HG03469 (cell line): Measurements from ENCODE around the gene PWWP2B.
A peak's percentile ranks its signal among the peaks of the same experiment; 100 is the strongest.

Source experiments
- ATAC-seq: cut with Tn5 transposase; IDR thresholded peaks from one replicate; pipeline ENCODE4 v1.9.1; 2021; ENCODE audit warnings: mild to moderate bottlenecking, moderate library complexity, moderate number of reproducible peaks; ENCODE audit not compliant: unreplicated experiment

PWWP2B gene

DNA sequence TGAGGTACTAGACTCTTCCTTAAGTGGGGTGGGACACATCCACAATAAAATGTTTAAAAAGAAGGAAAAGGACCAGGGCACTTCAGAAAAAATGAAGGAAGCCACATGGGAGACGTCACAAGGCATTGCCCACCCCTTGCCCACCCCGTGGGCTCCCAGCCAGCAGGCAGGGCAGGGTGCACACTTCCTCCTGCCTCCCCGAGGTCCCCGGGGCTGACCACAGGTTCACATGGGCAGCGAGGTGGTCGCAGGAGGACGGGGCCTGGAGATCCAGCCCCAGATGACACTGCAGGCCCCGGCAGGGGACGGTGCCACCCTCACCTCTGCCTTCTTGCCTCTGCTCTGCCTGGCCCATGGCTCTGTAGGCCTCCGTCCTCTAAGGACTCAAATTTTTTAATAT is 45.6 kb downstream of the PWWP2B start:
- ATAC-seq, result no peak

DNA sequence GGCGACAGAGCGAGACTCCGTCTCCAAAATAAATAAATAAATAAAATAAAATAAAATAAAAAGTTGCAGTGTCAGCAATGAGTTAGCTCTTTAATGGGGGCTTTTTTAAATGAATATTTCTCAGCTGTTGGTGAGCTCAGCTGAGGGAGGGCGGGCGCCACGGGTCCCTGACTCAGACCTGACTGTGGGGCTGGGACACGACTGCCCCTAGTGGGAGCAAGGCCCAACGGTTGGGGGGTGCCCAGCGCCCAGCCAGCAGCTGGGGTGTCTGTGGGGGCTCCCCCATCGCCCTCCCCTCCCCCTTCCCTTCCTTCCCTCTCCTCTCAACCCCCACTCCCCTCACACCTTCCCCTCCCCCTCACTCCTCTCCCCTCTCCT is 46.6 kb downstream of the PWWP2B start:
- no peak for ATAC-seq

DNA sequence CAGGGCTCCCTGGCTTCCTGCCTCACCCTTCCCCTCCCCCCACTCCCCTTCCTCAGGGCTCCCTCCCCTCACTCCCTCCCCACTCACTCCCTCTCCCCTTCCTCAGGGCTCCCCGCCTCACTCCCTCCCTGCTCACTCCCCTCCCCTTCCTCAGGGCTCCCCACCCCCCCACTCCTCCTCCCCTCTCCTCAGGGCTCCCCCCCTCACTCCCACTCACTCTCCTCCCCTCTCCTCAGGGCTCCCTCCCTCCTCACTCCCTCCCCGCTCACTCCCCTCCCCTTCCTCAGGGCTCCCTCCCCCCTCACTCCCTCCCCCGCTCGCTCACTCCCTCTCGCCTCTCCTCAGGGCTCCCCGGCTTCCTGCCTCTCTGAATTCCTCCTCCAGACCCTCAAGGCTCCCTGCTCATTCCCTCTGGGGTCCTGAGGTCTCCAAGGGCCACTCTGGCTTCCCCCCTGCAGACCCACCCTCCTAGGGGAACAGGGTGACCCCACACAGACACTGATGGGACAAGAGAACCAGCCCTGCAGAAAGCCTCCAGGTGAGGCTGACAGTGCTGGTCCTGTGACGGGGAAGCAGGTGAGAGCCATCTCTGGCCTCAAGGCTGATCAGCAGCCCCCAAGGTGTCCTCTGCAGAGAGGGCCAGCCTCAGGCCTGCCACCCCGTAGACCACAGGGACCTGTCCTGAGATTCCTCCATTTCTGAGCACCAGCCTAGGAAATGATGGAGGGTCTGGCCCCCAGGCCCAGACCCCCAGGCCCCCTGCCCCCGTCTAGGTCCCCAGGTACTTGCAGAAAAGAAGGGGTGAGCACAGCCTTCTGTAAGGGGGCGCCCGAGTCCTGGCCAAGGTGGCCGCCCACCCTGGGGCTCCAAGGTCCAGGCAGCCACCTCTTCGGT is 47.2 kb downstream of the PWWP2B start:
- no peak for ATAC-seq

DNA sequence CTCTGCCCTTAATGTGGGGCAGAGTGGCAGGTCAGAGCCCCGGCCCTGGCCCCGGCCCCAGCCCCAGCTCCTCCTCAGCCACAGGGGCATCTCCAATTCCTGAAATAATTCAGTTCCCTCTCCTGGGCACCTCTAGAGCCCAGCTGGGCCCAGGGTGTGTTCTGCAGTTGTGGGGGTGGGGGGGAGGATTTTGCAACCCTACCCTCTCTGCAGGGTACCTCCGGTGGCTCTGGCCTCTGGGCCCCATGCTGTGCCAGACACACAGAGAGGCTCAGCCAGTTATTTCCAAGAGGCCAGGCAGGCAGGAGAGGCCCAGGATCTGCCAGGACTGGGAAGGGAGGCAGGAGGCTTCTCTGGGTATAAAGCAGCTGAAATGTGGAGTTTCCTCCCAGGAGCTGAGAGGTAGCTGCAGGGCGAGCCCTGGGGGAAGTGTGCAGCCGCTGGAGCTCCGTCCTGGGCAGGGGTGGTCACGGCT is 47.9 kb downstream of the PWWP2B start:
- no peak for ATAC-seq

DNA sequence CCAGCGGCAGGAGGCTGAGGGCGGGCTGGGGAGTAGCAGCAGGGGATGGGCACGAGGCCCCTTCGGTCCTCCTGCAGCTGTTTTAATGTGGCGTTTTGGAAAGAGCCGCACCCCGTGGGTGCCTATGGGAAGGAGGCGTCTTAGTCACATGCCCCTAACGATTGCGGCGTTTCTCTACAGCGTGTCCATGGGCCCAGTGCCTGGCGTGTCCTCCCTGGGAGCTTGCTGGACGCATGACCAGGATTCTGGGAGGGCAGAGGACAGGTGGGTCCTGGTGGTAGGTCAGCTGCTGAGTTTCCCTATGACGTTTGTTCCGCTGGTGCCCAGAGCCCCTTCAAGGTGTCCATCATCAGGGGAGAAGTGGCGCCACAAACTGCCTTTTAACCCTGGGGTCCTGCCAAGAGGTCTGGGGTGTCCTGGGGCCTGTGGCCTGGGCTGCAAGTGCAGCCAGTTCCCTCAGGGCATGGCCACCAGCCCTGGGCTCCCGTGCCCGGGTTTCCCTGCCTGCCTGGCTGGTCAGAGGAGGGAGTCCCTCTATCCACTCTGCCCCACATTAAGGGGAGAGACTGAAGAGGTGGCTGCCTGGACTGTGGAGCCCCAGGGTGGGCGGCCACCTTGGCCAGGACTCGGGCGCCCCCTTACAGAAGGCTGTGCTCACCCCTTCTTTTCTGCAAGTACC is 48.7 kb downstream of the PWWP2B start:
- ATAC-seq, result no peak

DNA sequence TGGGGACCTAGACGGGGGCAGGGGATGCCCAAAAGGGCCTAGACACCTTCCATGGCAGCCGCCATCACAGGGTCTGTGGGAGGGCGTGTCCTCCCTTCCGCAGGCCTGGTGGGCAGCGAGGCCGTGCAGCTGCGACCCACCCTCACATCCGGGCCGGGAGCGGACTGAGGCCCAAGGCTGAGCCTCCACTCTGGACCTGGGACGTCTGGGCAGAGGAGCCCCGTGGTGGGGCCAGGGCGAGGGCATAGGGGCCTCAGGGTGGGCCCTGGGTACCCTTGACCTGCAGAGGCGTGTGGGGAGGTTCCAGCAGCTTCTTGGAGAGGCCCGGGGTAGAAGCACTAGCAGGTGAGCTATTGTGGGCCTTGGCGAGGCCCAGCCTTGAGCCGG is 49.2 kb downstream of the PWWP2B start:
- ATAC-seq, result no peak

DNA sequence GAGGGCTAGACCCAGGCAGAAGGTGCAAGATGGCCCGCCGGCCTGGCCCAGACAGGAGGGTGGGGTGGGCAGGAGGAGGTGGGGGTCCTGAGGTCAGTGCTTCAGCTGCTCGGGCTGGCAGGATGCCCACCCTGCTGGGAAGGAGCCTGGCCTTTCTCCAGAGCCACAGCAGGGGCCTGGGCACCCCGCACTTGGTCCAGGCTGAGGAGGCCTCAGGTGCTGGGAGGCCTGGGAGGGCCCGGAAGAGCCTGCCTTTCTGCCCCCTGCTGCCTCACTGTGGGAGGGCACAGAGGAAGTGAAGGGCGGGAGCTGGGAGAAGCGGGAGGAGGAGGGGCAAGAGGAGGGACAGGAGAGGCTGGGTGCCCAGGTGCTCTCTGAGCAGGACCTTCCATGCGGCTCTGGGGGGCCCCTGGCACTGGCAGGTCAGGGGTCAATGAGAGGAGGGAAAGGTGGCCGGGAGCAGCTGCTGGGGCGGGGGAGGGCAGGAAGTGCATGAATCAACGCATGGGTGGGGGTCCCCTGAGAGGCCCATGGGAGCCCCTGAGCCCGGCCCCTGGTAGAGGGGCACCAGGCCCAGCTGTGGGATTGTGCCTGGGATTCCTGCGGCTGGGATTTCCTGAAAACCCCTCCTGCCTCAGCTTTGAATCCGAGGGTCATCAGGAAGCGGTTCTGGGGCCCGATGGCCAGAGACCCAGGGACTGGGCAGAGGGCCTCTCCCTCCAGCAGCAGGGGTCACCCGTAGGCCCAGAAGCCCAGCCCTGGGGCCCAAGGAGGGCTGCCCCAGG is 49.9 kb downstream of the PWWP2B start:
- no peak for ATAC-seq

DNA sequence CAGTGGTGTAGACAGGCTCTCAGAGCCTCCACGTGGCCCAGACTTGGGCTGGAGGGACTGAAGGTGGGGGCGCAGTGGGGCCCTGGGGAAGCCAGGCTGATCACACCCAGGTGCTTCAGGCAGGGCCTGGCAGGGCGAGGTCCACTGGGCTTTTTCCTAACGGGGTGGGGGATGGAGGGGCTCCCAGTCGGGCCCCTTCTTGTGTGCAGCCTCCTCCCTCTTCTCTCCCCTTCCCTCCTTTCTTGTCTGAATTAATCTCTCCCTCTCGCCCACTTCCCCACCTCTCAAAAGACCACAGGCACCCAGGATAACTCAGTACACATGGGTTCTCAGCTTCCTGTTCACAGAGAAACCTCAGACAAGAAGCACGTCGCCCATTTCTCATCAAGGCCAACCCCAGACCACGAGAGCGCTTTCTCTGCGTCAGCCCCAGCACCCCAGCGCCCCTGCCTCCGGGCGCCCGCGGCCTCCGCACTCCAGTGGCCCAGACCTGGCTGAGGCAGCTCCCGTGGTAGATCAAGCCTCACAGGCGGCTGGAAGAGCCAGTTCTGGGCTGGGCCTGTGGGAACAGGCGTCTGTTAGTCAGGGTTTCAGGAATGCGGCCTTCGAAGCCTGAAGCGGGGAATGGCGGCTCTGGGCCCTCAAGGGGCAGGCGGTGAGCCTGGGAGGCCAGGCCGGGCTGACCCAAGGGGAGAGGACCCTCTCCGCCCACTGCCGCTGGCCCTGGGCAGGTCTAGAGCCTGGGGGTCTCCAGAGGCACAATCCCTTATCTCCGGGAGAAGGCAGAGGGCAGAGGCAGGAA is 50.6 kb downstream of the PWWP2B start:
- ATAC-seq, result no peak

DNA sequence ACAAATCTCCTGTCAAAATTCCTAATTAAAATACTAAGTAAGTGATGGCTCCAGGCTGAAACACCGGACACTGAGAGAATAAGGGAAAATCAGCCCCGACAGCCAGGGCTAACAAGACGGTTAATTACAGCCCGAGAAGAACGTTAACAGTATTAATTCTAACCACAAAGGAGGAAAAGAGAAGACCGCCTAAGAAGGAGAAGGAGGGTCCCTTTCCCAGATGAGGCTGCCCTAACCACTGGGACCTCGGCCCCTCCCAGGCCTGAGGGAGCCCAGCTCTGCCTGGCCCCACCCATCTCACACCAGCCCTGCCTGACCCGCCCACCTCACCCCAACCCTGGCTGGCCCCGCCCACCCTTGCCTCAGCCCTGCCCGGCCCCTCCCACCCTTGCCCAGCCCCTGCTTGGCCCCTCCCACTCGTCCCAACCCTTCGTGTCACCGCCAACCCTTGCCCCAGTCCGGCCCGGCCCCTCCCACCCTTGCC is 51.3 kb downstream of the PWWP2B start:
- no peak for ATAC-seq

DNA sequence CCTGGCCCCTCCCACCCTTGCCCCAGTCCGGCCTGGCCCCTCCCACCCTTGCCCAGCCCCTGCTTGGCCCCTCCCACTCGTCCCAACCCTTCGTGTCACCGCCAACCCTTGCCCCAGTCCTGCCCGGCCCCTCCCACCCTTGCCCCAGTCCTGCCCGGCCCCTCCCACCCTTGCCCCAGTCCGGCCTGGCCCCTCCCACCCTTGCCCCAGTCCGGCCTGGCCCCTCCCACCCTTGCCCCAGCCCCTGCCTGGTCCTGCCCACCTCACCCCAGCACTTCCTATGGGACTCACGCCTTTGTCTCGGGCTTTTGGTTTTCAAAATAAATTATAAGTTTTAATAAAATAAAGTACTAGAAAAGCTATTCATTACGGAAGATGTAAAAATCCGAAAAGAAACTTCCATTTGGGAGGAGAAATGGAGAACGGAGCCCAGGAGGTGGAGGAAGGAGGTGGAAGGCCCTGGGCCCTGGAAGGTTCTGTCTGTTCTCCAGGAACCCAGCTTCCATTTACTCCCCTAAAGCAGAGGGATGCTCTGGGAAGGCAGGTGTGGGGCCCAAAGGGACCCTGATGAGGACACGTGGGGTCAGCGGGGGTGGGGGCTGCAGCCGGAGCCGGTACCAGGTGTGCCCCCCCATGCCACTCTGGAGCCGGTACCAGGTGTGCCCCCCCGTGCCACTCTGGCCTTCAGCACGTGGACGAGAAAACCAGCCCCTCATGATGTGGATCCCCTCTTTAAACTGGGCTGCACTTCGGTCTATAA is 52.2 kb downstream of the PWWP2B start:
- ATAC-seq, result no peak

DNA sequence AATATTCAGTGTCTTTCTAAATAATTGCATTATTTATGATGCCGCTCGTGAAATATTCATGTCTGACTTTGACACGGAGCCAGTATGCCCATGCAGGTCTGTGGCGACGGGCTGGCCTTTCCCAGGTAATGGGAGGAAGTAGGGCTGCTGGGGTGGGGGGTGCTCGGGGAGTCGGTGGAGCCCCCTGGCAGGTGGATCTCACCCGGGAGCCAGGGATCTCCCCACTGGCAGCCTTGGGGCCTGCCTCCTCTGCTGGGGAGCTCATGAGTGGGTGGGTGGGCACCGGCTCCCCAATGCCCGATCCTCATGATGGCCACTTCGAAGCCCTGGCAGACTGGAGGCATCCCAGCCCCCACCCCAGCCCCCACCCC is 52.8 kb downstream of the PWWP2B start:
- ATAC-seq, result no peak

DNA sequence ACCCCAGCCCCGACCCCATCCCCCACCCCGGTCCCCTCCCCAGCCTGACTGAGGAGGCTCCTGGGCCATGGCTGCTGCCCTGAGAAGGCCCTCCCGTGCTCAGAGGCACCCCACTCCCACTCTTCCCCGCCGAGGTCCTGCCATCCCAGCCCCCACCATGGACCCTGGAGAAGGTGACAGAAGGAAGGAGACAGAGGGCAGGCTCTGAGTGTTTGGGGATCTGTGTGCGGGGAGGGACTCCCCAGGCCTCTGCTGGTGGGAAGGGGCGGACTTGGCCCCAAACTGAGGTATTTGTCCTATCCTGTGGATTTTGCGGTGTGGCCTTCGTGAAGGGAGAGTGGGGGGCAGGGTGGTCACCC is 53.4 kb downstream of the PWWP2B start:
- ATAC-seq, result no peak

DNA sequence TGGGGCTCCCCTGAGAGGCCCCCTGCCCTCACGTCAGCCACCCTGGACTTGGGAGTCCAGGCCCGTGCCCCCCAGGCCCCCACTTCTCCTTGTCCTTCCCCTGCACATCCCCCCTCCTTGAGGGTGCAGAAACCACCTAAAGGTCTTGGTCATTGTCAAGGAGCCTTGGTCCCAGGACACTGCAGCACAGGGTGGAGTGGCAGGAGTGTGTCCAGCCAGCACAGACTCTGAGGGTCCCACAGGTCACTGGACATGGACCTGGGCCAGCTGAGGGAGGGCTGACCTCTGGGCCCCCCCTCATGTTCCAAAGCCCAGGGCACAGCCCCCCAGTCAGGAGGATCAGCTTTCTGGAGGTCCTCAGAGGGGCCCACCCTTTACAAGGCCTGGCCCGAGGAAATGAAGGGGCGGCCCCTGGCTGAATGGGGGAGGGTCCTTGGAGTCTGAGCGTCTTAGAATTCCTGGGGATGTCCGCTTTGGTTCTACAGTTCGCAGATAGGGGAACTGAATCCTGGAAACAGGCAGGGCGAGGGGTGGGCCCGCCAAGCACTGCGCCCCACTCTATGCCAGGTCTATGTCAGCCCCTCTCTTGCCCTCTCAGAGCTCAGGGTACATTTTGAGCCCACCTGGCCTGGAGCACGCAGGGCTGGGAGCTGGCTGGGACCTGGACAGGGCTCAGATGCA is 54.0 kb downstream of the PWWP2B start:
- ATAC-seq, result no peak

DNA sequence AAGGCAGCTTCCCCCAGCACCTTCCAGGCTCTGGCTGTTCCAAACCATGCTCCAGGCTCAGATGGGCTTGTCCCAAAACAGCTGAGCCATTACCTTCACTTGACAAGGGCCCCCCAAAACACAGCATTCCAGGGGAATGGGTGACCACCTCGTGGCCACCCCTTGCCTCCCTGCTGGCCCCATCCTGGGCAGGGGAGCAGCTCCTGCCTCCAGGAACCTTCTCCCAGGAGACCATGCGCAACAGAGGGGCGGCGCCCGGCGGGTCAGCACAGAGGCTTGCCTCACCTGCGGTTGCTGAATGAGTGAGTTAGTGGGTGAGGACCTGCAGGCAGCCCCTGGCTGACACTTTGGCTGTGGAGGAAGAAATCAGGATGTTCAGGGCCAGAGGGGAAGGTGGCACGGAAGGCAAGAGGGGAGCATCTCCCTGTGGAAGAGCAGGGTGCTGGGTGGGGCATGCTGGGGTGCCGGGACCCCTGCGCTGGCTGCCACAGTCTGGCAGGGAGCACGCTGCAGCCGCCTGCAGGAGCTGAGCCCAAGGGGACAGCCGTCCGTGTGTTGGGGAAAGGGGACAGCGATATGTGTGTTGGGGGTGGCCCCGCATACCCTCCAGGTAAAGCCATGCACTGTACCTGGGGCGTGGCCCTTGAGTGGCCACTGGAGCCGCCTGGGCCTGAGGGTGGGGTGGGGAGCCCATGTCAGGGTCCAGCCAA is 54.7 kb downstream of the PWWP2B start:
- no peak for ATAC-seq

DNA sequence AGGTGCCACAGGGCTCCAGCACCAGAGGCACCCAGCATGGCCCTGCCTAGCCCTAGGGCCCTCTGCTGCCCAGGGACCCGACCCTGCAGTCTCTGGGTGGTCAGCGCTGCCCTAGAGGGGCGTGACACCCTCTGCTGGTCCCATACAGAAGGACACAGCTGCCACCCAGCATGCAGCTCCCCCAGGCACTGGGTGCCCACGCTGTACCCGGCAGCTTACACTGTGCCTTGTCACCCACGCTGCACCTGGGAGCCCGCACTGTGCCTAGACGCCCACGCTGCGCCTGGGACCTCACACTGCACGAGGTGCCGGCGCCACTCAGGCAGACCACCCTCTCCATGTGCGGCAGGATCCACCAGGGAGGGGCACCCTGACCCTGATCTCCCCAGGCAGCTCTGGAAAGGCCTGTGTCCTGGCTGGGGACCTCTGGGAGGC is 55.2 kb downstream of the PWWP2B start:
- no peak for ATAC-seq

DNA sequence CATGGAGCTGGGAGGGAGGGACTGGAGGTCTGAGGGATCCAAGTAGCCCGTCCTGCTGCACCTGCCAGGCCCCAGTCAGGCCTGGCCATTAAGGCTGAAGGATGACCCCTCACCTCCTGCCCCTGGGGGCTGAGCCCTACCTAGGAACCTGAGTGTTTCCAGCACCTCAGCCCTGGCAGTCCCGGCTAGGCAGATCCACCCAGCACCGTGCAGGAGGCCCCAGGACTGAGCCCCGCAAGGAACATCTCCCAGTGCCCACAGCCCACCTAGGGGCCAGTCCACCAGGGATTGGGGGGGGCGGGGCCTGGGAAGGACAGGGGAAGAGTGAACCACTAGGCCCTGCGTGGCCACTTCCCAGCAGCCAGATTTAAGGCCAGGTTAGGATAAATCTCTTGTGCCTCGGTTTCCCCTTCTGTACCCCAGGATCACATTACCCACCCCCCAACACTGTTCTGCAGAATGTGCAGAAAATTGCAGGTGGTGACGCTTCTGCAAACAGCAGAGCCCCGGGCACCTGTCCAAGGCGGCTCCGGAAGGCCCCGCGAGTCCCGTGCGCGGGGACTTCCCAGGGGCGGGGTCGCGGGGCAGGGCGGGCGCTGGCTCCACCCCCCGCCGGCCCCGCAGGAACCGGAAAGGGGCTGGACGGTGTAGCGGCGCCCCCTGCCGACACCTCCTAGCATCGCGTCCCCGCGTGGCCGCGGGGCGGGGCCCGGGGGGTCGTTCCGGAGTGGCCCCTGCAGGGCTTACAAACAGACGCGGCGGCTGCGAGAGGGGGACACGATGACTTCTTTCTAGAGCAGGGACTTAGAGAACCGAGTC is 55.9 kb downstream of the PWWP2B start:
- ATAC-seq, result peak; percentile 47

DNA sequence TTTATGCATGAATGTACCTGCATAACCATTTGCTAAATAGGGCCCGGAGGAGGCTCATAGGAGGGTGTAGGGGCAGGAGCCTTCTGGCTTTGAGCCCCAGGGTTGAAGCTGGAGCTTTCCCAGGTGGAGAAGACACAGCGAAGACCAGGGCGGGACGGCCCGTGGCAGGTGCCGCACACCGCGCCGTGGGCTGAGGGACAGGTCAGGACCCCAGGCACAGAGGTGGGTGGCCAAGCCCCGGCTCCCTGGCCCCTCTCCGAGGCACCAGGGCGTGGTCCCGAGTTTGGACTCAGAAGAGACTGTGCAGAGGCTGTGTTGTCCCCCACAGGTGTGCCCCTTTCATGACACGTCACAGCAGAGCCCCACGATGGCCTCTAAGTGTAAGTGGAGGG is 56.5 kb downstream of the PWWP2B start:
- no peak for ATAC-seq
